OCI-LY3 (cell line): ENCODE results near the gene FCRL5.

Source experiments
- EZH2phosphoT487 ChIP-seq: fragments of 200-600 bp; shearing (Covaris generic); IDR thresholded peaks from 2 replicates; pipeline ENCODE4 v1.6.1; 2018; ENCODE audit warnings: antibody characterized with exemption, mixed run types, low read depth
- TF ChIP-seq, protein P1 (sequence below): fragments of 200-600, 300-600 bp; sonication (generic); IDR thresholded peaks from 2 replicates; pipeline ENCODE4 v1.5.1; 2014; ENCODE audit warnings: antibody characterized with exemption, low read length, low read depth

DNA sequence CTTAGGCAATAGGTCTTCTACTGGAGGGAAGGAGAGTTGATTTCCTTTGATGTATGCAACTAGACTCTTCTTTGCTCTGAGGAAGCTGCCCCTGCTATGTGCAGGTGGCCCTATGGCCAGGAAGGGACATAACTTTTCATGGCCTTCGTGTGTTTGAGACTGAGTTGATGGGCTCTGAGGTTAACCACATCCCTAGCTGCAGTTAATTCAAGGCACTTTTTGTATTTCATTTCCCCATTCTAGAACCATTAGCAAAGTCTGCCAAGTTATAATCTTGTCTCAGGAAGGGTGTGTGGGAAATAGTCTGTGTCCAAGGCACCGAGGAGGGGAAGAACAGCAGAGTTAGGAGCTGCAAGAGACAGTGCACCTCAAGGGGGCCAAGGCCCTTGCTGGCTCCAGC lies 43.0 kb upstream of the FCRL5 start:
- TF ChIP-seq, protein P1, sequence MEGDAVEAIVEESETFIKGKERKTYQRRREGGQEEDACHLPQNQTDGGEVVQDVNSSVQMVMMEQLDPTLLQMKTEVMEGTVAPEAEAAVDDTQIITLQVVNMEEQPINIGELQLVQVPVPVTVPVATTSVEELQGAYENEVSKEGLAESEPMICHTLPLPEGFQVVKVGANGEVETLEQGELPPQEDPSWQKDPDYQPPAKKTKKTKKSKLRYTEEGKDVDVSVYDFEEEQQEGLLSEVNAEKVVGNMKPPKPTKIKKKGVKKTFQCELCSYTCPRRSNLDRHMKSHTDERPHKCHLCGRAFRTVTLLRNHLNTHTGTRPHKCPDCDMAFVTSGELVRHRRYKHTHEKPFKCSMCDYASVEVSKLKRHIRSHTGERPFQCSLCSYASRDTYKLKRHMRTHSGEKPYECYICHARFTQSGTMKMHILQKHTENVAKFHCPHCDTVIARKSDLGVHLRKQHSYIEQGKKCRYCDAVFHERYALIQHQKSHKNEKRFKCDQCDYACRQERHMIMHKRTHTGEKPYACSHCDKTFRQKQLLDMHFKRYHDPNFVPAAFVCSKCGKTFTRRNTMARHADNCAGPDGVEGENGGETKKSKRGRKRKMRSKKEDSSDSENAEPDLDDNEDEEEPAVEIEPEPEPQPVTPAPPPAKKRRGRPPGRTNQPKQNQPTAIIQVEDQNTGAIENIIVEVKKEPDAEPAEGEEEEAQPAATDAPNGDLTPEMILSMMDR, result no peak
- peak; percentile 82; the same call in 1 of the 2 replicates for TF ChIP-seq EZH2phosphoT487
